HG02798 (cell line): ENCODE measurements around the gene ZDHHC14.
"Not testable (repeated sequence)": the region's sequence is repeated elsewhere in the genome, so short reads cannot be mapped to it uniquely, and the experiment has no call there.

Experiments
- ATAC-seq: cut with Tn5 transposase; IDR thresholded peaks from one replicate; pipeline ENCODE4 v1.9.1; 2021; ENCODE audit warnings: mild to moderate bottlenecking; ENCODE audit not compliant: unreplicated experiment, poor library complexity

Gene ZDHHC14

GRCh38 chr6:157380779-157381561 is at the start of gene ZDHHC14:
TSS of gene ZDHHC14 (plus strand) at chr6:157381190.
- peak; percentile 85 for ATAC-seq

GRCh38 chr6:157332813-157333212 is 48.2 kb upstream of the ZDHHC14 start:
- ATAC-seq: no peak

- no peak for ATAC-seq
These were observed 47.5 kb upstream of the ZDHHC14 start for GRCh38 chr6:157333537-157333936.

GRCh38 chr6:157333956-157334355 is 47.0 kb upstream of the ZDHHC14 start:
- no peak for ATAC-seq

- ATAC-seq: no peak
These were observed 45.2 kb upstream of the ZDHHC14 start for GRCh38 chr6:157335829-157336228.

GRCh38 chr6:157337276-157337675 is 43.7 kb upstream of the ZDHHC14 start:
- ATAC-seq: not testable (repeated sequence)

GRCh38 chr6:157337751-157338150 is 43.2 kb upstream of the ZDHHC14 start:
- no peak for ATAC-seq

- ATAC-seq: no peak
These were observed 41.6 kb upstream of the ZDHHC14 start for GRCh38 chr6:157339432-157339831.

- ATAC-seq: no peak
These were observed 37.3 kb upstream of the ZDHHC14 start for GRCh38 chr6:157343732-157344131.

- ATAC-seq: no peak
These were observed 34.6 kb upstream of the ZDHHC14 start for GRCh38 chr6:157346373-157346772.

- ATAC-seq: no peak
These were observed 22.7 kb upstream of the ZDHHC14 start for GRCh38 chr6:157358287-157358686.

GRCh38 chr6:157361886-157362285 is 19.1 kb upstream of the ZDHHC14 start:
- no peak for ATAC-seq

- no peak for ATAC-seq
These were observed 16.3 kb upstream of the ZDHHC14 start for GRCh38 chr6:157364705-157365104.

GRCh38 chr6:157366648-157367047 is 14.3 kb upstream of the ZDHHC14 start:
- no peak for ATAC-seq

GRCh38 chr6:157368359-157369049 is 12.5 kb upstream of the ZDHHC14 start:
- ATAC-seq: no peak

- no peak for ATAC-seq
These were observed 10.2 kb upstream of the ZDHHC14 start for GRCh38 chr6:157370755-157371154.

- ATAC-seq: no peak
These were observed 8.3 kb upstream of the ZDHHC14 start for GRCh38 chr6:157372501-157373280.

GRCh38 chr6:157374889-157375443 is 6.0 kb upstream of the ZDHHC14 start:
- ATAC-seq: no peak

- no peak for ATAC-seq
These were observed 4.7 kb upstream of the ZDHHC14 start for GRCh38 chr6:157376241-157376640.

- ATAC-seq: no peak
These were observed 4.2 kb upstream of the ZDHHC14 start for GRCh38 chr6:157376706-157377230.
